Caki2 (cell line): ENCODE measurements around the gene CHMP4A. TPM values are rescaled to one million over a fixed set of nuclear protein-coding genes. Genes with fewer than 3 reads are reported as not detected.
"Not testable (repeated sequence)": the region's sequence is repeated elsewhere in the genome, so short reads cannot be mapped to it uniquely, and the experiment has no call there.

Experiments
- DNase-seq: peaks from one replicate; pipeline ENCODE4 v3.0.0-alpha.2; 2015; ENCODE audit warnings: low read depth
- in situ Hi-C: cut with HindIII; loops from 2 replicates; pipeline ENCODE4 v1.10.0; 2016; ENCODE audit warnings: low sequenced_read_pairs, low pct_unique_long_range_greater_than_20kb, mixed read lengths
- total RNA-seq: library from RNA; depleted of rRNA; stranded (reverse); fragments of >200 nt; shearing (Covaris generic); gene quantifications from 2 replicates; pipeline ENCODE4 v1.2.3, GENCODE V29; 2014; ENCODE audit warnings: low replicate concordance

CHMP4A gene
- total RNA-seq, 1 experiment from 2014 or later = 23.3 TPM

DNA sequence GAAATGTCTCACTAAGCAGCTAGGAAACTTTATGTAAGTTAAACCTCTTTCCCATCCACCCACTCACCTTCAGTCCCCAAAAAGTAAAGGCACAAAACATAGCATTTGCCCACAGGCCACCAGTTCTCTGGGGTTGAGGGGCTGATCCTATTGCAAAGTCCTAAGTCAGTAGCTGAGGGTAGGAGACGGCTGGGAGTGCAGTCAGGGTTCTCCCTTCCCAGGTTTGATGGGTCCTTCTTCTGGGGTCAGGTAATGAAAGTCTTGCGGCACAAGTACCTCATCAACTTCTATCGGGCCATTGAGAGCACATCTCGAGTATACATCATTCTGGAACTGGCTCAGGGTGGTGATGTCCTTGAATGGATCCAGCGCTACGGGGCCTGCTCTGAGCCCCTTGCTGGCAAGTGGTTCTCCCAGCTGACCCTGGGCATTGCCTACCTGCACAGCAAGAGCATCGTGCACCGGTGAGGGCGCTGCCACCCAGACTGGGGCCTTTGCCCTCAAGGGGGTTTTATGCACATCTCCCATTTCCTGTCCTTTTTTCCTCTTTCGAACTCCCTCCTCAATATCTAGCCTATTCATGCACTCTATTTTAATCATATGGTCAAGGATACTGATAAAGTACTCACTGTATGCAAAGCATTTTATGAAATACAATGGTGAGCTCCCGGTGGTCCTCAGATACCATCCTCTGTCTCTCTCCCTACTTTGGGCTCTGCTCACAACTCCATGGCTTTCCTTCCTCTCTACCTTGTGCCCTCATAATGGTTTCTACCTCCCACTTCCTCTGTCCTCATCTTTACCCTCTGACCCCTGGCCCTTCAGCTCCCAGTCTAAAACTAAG is 6.8 kb downstream of the CHMP4A start:
- in situ Hi-C loops = no loop called here
- no peak for DNase-seq

DNA sequence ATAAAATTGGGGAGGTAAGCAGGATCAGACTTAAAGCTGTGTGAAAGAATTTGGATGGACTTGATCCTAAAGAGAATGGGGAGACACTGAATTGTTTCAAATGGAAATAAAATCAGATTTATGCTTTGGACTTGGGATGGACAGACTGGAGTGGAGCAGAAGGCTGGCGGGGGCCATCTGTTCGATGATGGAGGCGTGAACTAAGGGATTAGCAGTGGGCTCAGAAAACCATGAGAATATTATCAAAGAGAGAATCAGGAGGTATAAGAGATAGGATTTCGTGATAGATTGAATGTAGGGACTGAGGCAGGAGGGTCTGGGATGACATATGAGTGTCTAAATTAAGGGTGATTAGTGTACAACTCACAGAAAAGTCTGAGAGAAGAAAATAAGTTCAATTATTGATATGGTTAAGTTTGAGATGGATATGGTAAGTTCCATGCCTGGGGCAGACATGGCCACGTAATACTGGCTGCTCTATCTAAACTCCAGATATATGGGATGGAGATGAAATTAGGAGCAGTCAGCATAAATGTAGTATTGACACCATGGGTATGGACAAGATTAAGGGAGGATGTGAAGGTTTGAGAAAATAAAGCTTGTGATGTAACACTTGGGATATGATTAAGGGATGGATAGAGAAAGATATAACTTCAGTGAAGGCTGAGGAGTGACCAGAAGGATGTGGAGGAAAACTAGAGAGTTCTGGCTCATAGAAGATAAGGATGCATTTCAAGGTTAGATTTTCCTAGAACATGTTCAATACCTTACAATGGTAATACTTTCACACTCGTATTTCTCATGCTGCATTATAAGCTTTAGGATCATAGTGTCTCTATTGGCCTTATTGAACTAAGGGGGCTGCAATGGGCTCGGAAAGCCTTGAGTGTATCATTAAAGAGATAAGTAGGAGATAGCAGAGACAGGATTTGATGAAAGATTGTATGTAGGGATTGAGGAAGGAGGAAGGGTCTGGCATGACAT is 8.8 kb downstream of the CHMP4A start:
- in situ Hi-C loops = no loop called here
- DNase-seq = no peak

DNA sequence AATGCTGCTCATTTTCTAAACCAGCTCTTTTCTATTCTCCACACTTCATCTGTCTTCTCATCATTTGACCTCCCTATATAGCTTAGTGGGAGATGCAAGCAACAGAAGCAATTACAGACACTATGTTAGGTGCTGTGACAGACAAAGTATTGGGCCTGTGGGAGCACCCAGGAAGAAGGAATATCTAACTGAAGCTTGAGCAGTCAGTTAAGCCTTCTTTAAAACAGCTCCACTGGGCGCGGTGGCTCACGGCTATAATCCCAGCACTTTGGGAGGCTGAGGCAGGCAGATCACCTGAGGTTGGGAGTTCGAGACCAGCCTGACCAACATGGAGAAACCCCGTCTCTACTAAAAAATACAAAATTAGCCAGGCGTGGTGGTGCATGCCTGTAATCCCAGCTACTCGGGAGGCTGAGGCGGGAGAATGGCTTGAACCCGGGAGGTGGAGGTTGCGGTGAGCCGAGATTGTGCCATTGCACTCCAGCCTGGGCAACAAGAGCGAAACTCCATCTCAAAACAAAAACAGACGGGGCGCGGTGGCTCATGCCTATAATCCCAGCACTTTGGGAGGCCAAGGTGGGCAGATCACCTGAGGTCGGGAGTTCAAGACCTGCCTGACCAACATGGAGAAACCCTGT is 9.9 kb downstream of the CHMP4A start:
- in situ Hi-C loops, DNase-seq: not testable (repeated sequence)

DNA sequence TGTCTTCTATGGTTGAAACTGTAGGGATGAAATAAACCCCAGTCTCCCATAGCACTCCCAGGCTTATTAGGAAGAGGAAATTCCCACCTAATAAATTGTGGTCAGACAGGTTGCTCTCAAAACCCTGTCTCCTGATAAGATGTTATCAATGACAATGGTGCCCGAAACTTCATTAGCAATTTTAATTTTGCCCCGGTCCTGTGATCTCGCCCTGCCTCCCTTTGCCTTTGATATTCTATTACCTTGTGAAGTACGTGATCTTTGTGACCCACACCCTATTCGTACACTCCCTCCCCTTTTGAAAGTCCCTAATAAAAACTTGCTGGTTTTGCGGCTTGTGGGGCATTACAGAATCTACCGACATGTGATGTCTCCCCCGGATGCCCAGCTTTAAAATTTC is 10.8 kb downstream of the CHMP4A start:
- DNase-seq, in situ Hi-C loops: not testable (repeated sequence)

DNA sequence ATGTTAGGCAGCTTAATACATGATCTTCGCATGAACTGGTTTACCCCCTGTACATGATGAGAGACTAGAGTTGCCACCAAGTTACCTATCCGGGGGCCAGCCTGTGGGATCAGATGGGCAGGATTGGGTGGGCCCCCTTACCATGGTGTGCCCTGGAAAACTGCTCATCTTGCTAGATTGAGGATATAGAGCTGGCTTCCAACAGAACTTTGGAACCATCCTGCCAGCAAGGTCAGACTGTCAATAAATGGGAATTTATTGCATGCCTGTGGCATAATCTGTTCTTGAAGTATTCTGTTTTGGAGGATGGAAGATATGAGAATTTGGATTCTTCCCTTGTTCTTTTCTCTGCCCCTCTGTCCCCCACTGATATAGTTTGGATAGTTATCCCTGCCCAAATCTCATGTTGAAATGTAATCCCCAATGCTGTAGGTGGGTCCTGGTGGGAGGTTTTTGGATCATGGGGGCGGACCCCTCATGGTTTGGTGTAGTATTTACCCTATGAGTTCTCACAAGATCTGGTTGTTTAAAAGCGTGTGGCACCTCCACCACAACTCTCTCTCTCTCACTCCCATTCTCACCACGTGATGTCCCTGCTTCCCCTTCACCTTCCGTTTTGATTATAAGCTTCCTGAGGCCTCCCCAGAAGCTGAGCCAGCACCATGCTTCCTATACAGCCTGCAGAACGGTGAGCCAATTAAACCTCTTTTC is 14.3 kb downstream of the CHMP4A start:
- in situ Hi-C loops = no loop called here
- DNase-seq = no peak

DNA sequence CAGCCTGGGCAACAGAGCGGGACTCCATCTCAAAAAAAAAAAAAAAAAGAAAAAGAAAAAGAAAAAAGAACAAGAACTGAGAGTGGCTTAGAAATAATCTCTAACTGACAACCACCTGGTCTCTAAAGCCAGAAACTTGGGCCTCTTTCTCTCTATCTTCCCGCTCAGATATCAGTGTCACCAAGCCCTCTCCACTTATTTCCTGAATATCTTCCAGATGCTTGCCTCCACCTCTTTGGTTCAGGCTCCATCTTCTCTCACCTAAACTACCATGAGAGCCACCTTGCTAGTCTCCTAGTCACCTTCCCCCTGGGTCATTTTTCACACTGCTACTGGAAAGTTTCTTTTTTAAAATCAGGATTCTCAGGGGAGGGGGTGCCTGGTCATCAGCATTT is 16.2 kb downstream of the CHMP4A start:
- in situ Hi-C loops = no loop called here
- DNase-seq = no peak

DNA sequence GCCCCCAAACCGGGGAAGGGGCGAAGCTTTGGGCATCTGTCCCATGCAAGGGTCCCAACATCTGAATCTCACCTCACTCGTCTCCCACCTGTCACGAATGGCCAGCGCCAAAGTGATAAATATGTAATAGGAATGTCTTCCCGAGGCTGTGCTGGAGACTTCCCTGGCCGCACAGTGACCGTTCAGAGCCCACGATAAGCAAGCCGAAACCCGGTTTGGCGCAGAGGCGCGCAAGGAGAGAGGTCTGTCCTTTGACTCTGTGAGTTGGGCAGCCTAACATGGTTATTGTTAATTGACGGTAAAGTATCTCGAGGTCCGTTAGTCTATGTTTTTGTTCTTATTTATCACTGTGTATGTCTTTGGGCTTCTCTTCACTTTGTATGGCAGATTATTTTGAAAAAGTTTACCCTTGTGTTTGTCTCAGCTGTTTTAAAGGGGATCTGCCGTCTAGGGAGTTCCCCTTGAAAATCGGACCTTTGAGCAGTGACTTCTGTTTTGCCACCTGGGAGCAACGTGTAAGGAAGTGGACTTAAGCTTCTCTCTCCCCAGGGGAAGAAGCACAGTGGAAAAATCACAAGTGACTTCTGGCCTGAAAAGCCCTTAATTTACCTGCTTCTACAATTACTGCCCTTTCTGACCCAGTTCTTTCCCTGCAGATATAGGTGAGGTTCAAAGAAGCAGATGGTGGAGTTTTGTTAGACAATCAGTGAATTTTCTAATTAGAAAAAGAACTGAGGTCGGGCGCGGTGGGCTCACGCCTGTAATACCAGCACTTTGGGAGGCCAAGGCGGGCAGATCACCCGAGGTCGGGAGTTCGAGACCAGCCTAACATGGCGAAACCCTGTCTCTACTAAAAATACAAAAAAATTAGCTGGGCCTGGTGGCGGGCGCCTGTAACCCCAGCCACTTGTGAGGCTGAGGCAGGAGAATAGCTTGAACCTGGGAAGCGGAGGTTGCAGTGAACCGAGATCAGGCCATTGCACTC is 16.9 kb downstream of the CHMP4A start:
- peak; percentile 23 for DNase-seq
- in situ Hi-C loops = no loop called here

DNA sequence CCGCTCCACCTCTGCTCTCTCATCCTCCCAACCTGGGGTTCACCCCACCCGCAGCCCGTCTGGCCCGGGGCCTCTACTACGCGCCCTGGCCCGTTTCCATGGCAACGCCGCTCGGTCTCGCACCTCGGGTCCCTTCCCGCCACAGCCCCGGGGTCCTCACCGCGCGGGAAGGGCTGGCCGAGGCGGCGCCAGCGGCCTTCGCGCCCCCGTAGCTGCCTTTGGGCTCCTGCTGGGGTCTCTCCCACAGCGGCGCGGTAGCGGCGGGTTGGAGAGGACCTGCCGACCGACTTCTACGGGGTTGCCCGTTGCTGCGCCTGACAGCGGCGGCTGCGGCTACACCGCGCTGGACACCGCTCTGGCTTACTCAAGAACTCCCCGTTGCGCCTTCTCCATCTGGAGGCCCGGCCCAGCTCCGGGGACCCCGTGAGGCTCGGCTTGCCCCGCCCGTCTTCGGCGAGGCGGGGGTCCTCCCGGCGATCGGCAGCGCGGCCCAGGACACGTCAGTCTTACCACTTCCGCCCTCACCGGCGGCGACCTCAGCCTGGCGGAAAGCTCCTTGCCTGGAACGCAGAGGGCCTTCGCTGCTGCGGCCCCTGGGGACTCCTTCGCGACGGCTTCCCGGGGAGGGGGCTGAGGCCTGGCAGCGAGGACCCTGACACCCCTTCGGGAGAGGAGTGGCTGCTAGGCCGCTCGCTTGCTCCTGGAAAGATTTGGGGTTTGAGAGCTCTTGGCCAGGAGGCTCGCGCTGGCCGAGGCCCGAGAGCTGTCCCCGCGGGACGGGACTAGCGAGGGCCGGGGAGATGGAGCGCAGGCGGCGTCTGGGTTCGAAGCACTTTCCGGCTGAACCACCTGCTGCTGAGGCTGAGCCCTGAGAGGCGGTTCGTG is 17.9 kb downstream of the CHMP4A start, which contains the start of gene TM9SF1:
TSS of gene TM9SF1 (minus strand) at position 256 of the 885 bp plus-strand sequence. CDS start 422 bp downstream, outside the sequence.
- DNase-seq = peak; percentile 81
- in situ Hi-C loops = no loop called here

DNA sequence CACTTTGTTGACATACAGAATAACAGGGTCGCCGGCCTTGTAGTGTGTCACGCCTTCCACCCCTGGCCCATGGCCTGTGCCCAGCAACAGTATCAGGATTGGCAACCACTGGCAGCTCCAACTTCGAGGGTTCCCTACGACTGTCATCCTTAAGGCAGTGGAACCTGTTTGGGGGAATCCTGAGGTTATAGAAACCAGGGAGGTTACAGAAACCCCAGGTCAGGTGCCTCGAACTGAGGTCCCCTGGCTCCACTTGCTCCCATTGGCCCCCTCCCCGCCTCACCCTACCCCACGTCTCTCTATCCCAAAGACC is 18.5 kb downstream of the CHMP4A start:
- in situ Hi-C loops = no loop called here

DNA sequence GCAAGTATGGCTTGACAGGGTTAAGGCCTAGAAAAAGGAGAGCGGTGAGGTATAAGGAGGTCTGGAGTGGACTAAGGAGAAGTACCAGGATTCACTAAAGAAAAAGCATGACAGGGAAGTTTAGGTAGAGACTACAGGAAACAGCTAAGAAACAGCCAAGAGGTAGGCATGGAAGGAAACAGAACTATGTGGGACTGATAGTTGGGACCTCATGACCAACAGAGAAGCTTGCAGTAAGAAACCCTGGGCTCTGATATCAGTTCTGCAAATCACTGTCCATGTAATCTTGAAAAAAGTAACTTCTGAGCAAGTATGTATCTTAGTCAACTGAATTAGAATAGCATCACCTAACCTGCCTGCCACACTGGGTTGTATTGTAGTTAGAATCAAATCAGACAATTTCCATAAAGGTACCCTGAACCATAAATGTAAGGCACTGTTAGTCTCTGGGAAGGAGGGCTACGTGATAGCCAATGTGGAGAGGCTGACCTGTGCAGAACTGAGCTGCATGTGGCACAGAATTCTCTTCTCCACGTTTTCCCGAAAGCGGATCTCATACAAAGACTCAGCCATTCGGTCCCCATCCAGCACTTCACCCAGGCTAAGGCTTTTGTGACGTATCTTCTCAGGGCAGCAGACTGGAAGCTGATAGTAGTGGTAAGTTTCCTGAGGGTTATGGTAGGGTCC is 19.0 kb downstream of the CHMP4A start:
- in situ Hi-C loops = no loop called here
- DNase-seq = no peak

More for the DNA sequence above, 18.5 kb downstream of the CHMP4A start:
- DNase-seq = no peak

DNA sequence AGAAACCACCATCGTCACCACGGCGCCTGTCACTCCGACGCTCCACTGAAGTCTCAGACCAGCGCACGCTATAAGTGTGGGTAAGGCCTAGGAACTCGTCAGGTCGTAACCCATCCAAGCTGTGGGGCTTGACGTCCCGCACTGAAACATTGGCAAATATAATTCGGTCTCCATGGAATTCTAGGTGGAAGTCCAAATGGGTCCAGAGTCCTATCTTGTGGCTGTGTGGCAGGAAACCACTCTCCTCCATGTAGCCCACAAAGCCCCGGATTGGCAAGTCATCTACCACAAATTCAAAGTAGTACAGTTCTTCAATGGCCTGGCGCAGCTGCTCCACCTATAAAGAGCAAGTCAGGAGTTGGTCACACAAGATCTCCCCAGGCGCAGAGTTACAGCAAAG is 20.4 kb downstream of the CHMP4A start:
- no peak for DNase-seq
- in situ Hi-C loops = no loop called here

DNA sequence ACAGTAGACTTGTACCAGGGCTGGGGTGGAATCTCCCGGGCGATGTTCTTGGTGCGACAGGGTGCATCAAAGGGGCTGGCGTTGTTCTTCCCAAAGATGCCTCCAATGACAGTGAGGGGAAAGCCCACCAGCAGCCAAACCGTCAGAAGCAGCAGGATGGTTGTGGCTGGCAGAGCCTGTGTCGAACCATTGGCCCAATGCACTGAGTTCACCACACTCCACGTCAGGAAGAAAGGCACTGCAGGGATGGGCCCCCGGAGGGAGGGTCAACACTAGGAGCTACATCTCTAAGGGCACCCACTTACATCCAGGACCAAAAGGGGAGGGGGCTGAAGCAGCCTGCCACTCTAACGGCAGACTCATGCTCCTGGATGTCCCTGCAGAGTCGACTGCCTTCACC is 22.9 kb downstream of the CHMP4A start:
- in situ Hi-C loops = no loop called here

DNA sequence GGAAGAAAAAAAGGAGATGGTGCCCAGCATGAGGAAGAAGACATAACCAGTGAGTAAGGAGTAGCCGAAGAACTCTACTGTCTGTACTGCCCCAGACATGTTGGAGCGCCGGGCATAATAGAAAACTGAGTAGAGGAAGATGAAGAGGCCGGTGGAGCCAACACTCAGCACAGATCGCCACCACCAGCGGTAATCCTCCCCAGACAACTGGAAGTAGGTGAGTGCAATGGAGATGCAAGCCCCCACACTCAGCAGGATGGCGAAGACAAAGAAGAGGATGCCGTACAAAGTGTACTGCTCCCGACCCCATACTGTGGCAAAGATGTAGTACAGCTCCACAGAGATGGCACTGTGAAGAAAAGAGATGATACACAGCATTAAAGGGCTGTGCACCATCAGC is 23.8 kb downstream of the CHMP4A start:
- in situ Hi-C loops = no loop called here
- DNase-seq = no peak

More for the DNA sequence above, 22.9 kb downstream of the CHMP4A start:
- DNase-seq = no peak

DNA sequence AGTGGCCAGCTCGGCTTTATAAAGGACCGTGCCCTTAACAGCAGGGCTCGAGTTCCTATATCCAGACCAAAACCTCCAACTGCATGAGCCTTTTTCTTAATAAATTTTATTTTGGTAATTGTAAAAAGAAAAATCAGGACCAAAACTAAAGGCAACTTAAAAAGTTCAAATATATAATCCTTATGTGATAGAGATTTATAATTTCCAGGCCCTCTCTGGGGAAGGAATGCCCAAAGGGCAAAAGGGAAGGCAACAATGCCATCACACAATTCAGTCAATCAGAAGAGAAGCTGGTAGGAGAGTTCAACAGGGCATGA is 24.3 kb downstream of the CHMP4A start:
- in situ Hi-C loops = no loop called here
- DNase-seq = no peak

DNA sequence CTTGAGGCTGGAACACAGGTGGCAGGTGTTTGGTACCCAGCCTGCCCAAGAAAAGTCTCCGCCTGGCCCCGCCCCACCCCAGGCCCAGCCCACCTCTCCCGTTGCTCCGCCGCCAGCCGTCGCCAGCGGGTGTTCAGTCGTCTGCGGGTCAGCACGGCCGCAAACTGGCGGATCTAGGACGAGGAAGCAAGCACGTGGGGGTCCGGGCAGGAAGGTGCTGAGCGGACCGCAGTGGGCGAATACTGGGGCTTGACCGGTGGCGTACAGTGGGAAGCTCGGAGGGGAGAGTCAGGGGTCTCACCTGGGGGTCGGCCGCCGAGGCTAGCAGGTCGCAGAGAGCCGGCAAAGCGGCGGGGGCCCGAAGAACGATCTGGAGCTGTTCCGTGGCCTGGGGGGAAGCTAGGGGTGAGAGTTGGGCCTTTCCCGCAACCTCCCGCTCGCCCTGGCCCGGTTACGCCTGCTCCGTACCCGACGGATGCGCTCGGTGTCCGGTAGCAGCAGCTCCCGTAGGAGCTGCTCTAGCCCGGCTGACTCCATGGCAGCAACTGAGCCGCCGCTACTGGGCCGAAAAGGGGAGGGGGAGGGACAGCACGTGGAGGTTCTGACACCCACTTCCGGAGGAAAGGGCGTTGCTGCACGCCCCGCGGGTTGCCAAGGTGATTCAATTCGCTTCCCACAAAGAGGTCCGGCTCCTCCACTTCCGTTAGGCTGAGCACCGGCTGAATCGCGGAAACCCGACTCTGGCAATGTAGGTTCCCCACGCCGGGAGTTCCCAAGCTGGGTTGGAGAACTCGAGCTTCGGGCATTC is 24.8 kb downstream of the CHMP4A start, which contains the start of gene IPO4:
TSS of gene IPO4 (minus strand) at position 566 of the 808 bp plus-strand sequence. CDS start at position 537, 29 bp downstream.
- peak; percentile 88 for DNase-seq
- in situ Hi-C loops = no loop called here
